CD8-positive, alpha-beta memory T cell (primary cell): ENCODE results near the gene CDH8. TPM values are rescaled to one million over a fixed set of nuclear protein-coding genes. Genes with fewer than 3 reads are reported as not detected.

Experiments used
- CTCF ChIA-PET: fragments of 350-600 bp; sonication (Branson Sonifier 250); formaldehyde crosslinking; loops from one replicate; lab custom pipeline; 2021; ENCODE audit warnings: antibody characterized with exemption; lab: Charles Lee
- POLR2A ChIA-PET: fragments of 350-600 bp; sonication (Branson Sonifier 250); formaldehyde crosslinking; loops from one replicate; lab custom pipeline; 2021; ENCODE audit warnings: antibody characterized with exemption; lab: Charles Lee
- DNase-seq, 5 donors: peaks; one replicate each; pipeline versions ENCODE4 v3.0.0 to v3.0.0-alpha.2; 2020 to 2022; ENCODE audit warnings: mixed read lengths in 1 of 5
- H3K27ac ChIP-seq: one replicate; pipeline ENCODE4 v1.7.0; 2013; ENCODE audit warnings: low read depth, mild to moderate bottlenecking, low read length, moderate library complexity
- H3K27me3 ChIP-seq: 2 replicates; pipeline ENCODE4 v1.7.0; 2013; ENCODE audit warnings: low read length, mild to moderate bottlenecking; ENCODE audit not compliant: insufficient read depth, poor library complexity, severe bottlenecking
- H3K36me3 ChIP-seq: 2 replicates; pipeline ENCODE4 v1.7.0; 2013; ENCODE audit warnings: mild to moderate bottlenecking, low read length, moderate library complexity; ENCODE audit not compliant: insufficient read depth
- H3K4me1 ChIP-seq: 2 replicates; pipeline ENCODE4 v1.7.0; 2013; ENCODE audit warnings: mild to moderate bottlenecking, low read length, moderate library complexity; ENCODE audit not compliant: insufficient read depth
- H3K4me3 ChIP-seq: 2 replicates; pipeline ENCODE4 v1.7.0; 2013; ENCODE audit warnings: mild to moderate bottlenecking, low read length
- H3K9me3 ChIP-seq: 2 replicates; pipeline ENCODE4 v1.7.0; 2013; ENCODE audit warnings: mild to moderate bottlenecking, low read length
- H3K27ac Mint-ChIP-seq, 8 donors: one replicate each; pipeline ENCODE4 v1.8.0; 2020 to 2021; ENCODE audit warnings: mixed read lengths in 8 of 8, mild to moderate bottlenecking in 6 of 8, inconsistent platforms in 3 of 8, moderate library complexity in 3 of 8
- H3K27me3 Mint-ChIP-seq, 2 donors: one replicate each; pipeline ENCODE4 v1.8.0; 2020 to 2021; ENCODE audit warnings: mixed read lengths in 2 of 2, mild to moderate bottlenecking in 1 of 2, moderate library complexity in 1 of 2
- H3K36me3 Mint-ChIP-seq, 3 donors: one replicate each; pipeline ENCODE4 v1.8.0; 2020 to 2021; ENCODE audit warnings: mixed read lengths in 3 of 3, inconsistent platforms in 1 of 3, mild to moderate bottlenecking in 1 of 3
- H3K4me1 Mint-ChIP-seq, 3 donors: one replicate each; pipeline ENCODE4 v1.8.0; 2020 to 2021; ENCODE audit warnings: mixed read lengths in 3 of 3, inconsistent platforms in 1 of 3, mild to moderate bottlenecking in 1 of 3
- H3K4me3 Mint-ChIP-seq, 7 donors: one replicate each; pipeline ENCODE4 v1.8.0; 2020 to 2021; ENCODE audit warnings: mixed read lengths in 7 of 7, mild to moderate bottlenecking in 6 of 7, moderate library complexity in 4 of 7, inconsistent platforms in 2 of 7
- H3K9me3 Mint-ChIP-seq, 5 donors: one replicate each; pipeline ENCODE4 v1.8.0; 2020 to 2022; ENCODE audit warnings: mixed read lengths in 5 of 5, mild to moderate bottlenecking in 3 of 5, moderate library complexity in 2 of 5, inconsistent platforms in 1 of 5
- polyA plus RNA-seq: library from polyadenylated mRNA; unstranded; fragments of 300-500 nt; fragmentation: Illumina TruSeq; gene quantifications from one replicate; pipeline ENCODE4 v1.2.3, GENCODE V29; 2021
- total RNA-seq, 2 experiments: library from RNA; stranded (reverse); gene quantifications; one replicate each; pipeline ENCODE4 v1.2.3, GENCODE V29; 2021

CDH8 gene
- total and polyA plus RNA-seq, 3 experiments from 2014 or later = not detected

DNA sequence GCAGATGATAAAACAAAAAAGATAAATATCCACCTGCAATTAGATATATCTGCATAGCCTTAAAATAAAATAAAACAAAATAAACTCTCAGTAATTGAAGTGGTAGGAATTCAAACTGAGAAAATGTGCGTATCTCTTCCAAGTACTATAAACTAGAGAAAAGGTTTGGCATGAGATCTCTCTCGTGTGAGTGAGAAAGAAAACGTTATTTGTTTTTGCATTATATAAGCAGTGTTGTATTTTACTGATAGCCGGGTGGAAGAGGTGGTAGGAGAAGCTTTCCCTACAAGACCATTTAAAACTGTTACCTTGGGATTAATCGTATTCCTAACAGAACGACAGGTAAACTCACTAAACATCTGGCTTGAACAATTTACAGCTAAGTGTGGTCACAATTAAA, 15.6 kb downstream of the CDH8 start:
- no peak for DNase-seq
- H3K4me3 ChIP-seq = no peak overlapping the region
- H3K27ac Mint-ChIP-seq = no peak overlapping the region
- no peak overlapping the region for H3K27ac ChIP-seq
- no peaks in the 10 kb centered on the region for H3K27me3 Mint-ChIP-seq
- H3K27me3 ChIP-seq = no peaks in the 10 kb centered on the region
- ChIA-PET POLR2A (no interaction called here), CTCF (no interaction called here)
- H3K4me1 Mint-ChIP-seq = no peaks in the 10 kb centered on the region
- no peak overlapping the region for H3K4me3 Mint-ChIP-seq
- no peaks in the 10 kb centered on the region for H3K9me3 ChIP-seq
- peaks cover 12 to 41% (median 14%) of the 10 kb centered on the region in 5 donors for H3K9me3 Mint-ChIP-seq
- H3K4me1 ChIP-seq = no peaks in the 10 kb centered on the region
- H3K36me3 ChIP-seq = no peaks in the 10 kb centered on the region
- no peaks in the 10 kb centered on the region for H3K36me3 Mint-ChIP-seq

DNA sequence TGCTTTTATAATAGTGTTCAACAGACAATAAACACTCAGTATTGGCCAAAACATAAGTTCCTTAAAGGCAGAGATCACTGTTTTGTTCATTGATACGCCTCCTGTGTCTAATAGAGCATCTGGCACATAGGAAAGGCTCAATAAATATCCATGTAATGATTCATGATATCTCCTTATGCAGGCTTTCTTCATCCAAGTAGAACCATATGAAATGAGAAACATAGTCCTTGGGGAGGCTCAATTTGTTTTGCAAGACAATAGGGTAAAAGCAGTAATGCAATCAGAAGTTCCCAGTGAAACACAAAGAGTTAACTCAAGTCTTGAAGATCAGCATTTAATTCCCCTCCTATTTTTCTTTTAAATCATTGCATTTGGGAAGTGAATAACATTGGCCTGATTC, 16.4 kb downstream of the CDH8 start:
- CTCF ChIA-PET = no interaction called here
- no peaks in the 10 kb centered on the region for H3K9me3 ChIP-seq
- H3K4me1 ChIP-seq = no peaks in the 10 kb centered on the region
- no peak for DNase-seq
- no peaks in the 10 kb centered on the region for H3K27me3 Mint-ChIP-seq
- H3K27me3 ChIP-seq = no peaks in the 10 kb centered on the region
- no peak overlapping the region for H3K27ac Mint-ChIP-seq
- H3K27ac ChIP-seq = no peak overlapping the region
- POLR2A ChIA-PET = no interaction called here
- no peaks in the 10 kb centered on the region for H3K4me1 Mint-ChIP-seq
- no peak overlapping the region for H3K4me3 ChIP-seq
- peaks cover 8 to 42% (median 10%) of the 10 kb centered on the region in 5 donors for H3K9me3 Mint-ChIP-seq
- no peaks in the 10 kb centered on the region for H3K36me3 ChIP-seq
- H3K36me3 Mint-ChIP-seq = no peaks in the 10 kb centered on the region
- H3K4me3 Mint-ChIP-seq = no peak overlapping the region

DNA sequence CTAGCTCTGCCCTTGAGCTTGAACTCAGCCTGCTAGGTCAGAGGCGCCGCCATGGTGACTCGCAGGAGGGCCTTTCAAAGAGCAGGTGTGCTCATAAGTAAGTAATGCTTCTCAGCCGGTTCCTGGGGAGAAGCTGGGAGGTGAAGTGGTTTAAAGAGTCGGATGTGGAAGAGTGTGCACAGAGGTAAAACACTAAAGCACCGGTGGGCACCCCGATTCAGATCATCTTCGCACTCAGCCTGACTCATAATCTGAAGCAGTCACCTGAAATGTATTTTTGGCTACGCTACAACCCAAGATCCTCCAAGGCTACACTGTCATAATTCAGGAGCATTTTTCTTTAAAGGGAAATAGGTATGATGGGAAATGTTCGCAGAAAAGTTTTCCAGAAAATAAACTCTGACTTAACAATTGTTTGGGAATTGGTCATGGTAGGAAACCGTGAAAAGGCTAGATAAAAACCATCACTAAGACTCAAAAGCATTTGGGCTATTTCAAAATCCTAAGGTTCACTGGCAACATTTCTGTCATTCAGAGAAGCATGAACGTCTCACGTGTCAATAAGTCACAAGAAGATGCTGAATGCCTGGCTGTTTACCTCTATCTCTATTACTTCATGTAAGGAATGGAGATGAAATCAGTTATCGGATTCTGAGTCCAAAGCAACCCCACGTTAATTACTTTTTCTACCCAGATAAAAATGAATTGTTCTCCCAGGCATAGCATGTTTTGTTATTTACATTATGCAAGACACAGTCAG, 17.8 kb downstream of the CDH8 start:
- no peaks in the 10 kb centered on the region for H3K36me3 Mint-ChIP-seq
- H3K4me1 Mint-ChIP-seq = no peaks in the 10 kb centered on the region
- no peak for DNase-seq
- POLR2A ChIA-PET = no interaction called here
- no peaks in the 10 kb centered on the region for H3K27me3 ChIP-seq
- no peaks in the 10 kb centered on the region for H3K27me3 Mint-ChIP-seq
- H3K9me3 ChIP-seq = no peaks in the 10 kb centered on the region
- CTCF ChIA-PET = no interaction called here
- H3K4me3 Mint-ChIP-seq = no peak overlapping the region
- no peak overlapping the region for H3K4me3 ChIP-seq
- peaks cover 7 to 48% (median 13%) of the 10 kb centered on the region in 5 donors for H3K9me3 Mint-ChIP-seq
- no peaks in the 10 kb centered on the region for H3K4me1 ChIP-seq
- H3K27ac Mint-ChIP-seq = no peak overlapping the region
- H3K27ac ChIP-seq = no peak overlapping the region
- no peaks in the 10 kb centered on the region for H3K36me3 ChIP-seq

DNA sequence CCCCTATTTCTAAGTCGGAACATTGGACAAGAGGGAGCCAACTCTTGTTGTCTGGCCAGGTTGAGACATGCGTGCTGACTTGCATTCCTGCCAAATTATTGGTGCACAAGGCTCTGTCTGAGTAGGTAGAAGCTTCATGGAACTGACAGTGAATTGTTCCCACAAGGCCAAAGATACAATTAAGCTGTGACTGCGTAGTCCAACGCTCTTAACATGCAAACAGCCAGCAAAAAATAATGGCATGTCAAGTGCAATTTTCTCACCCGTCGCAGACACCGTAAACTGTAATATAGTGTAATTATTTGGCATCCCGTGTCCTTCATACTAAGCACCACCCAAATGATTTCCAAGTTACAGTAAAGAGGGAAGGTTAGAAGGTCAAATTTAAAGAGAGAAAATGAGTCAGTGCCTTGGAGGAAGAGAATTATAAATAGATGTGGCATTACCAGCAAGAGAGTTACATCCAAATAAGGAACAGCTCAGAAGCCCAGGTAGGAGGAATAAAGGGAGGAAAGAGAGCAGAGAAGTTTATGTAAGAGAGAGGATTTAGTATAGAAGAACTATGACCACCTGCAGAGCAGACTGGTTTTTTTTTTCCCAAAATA, 21.8 kb downstream of the CDH8 start:
- H3K27me3 ChIP-seq = no peaks in the 10 kb centered on the region

DNA sequence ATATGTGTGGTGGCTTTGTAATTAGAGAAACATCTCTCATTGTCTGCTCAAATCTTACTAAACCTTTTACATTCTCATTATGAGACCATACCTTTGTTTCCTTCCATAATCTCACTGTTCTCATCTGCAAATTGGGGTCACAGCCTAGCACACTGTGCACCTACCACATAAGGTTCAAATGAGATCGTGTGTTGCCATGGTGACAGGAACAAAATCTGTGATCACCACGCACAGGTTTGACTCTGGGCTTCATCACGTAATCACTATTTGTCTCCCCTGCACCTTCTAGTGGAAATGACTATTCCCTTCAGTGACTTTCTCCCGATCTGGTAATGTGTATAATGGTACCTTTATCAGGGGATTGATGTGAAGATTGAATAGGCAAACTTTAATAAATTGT, 26.1 kb downstream of the CDH8 start:
- H3K27ac Mint-ChIP-seq = no peak overlapping the region

More for the DNA sequence above, 21.8 kb downstream of the CDH8 start:
- Mint-ChIP-seq H3K27ac (no peak overlapping the region), H3K9me3 (peaks cover 8 to 35% (median 11%) of the 10 kb centered on the region in 5 donors), H3K4me3 (no peak overlapping the region), H3K4me1 (no peaks in the 10 kb centered on the region), H3K36me3 (no peaks in the 10 kb centered on the region), H3K27me3 (no peaks in the 10 kb centered on the region)
- ChIA-PET CTCF (no interaction called here), POLR2A (no interaction called here)
- no peak overlapping the region for H3K27ac ChIP-seq
- H3K9me3 ChIP-seq = no peaks in the 10 kb centered on the region
- H3K4me1 ChIP-seq = no peaks in the 10 kb centered on the region
- no peaks in the 10 kb centered on the region for H3K36me3 ChIP-seq
- no peak overlapping the region for H3K4me3 ChIP-seq
- no peak for DNase-seq

DNA sequence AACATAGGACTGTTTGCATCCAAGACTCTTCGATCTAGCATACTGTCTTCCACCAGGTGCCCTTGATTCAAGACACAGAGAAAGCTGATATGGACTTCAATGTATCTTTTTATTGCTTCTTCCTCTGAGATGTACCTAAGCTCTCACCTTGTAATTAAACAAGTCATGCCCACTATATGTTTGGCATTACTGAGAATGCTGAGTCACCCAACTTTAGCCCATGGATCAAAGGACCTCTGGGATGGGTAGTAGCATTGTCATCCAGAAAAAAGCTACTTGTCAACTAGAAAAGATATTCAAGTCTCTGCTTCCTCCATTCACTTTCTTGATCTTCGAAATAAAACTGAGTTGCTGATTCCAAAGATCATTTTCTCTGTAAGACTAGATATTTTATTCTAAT, 37.8 kb downstream of the CDH8 start:
- H3K36me3 Mint-ChIP-seq = no peaks in the 10 kb centered on the region
- Histone ChIP-seq H3K9me3 (peaks cover 3% of the 10 kb centered on the region), H3K36me3 (no peaks in the 10 kb centered on the region), H3K27ac (no peak overlapping the region), H3K27me3 (no peaks in the 10 kb centered on the region), H3K4me1 (no peaks in the 10 kb centered on the region), H3K4me3 (no peak overlapping the region)
- H3K9me3 Mint-ChIP-seq = peaks cover 5 to 25% (median 17%) of the 10 kb centered on the region in 5 donors
- H3K27me3 Mint-ChIP-seq = no peaks in the 10 kb centered on the region
- no peak overlapping the region for H3K4me3 Mint-ChIP-seq
- no peak for DNase-seq
- ChIA-PET CTCF (no interaction called here), POLR2A (no interaction called here)
- H3K4me1 Mint-ChIP-seq = no peaks in the 10 kb centered on the region
- no peak overlapping the region for H3K27ac Mint-ChIP-seq

More for the DNA sequence above, 26.1 kb downstream of the CDH8 start:
- ChIA-PET CTCF (no interaction called here), POLR2A (no interaction called here)
- Histone ChIP-seq H3K27me3 (no peaks in the 10 kb centered on the region), H3K9me3 (no peaks in the 10 kb centered on the region), H3K4me1 (no peaks in the 10 kb centered on the region), H3K4me3 (no peak overlapping the region), H3K27ac (no peak overlapping the region), H3K36me3 (no peaks in the 10 kb centered on the region)
- Mint-ChIP-seq H3K4me1 (no peaks in the 10 kb centered on the region), H3K36me3 (peaks cover 0 to 3% (median 0%) of the 10 kb centered on the region in 3 donors), H3K27me3 (no peaks in the 10 kb centered on the region), H3K4me3 (no peak overlapping the region), H3K9me3 (peaks cover 13 to 27% (median 16%) of the 10 kb centered on the region in 5 donors)
- no peak for DNase-seq

DNA sequence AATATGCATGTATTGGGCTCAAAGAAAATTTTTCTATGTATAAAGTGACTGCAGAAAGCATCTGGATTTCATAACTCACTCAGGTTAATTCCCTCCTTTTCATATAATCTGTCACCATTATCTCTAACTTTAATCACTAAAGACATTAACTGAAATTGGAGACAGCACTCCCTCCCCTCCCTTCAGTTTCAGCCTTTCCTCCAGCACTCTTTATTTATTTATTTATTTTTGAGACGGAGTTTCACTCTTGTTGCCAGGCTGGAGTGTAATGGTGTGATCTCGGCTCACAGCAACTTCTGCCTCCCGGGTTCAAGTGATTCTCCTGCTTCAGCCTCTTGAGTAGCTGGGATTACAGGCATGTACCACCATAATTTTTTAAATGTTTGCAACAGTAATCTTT, 43.1 kb downstream of the CDH8 start:
- H3K27ac Mint-ChIP-seq = no peak overlapping the region
- no peak for DNase-seq
- no peaks in the 10 kb centered on the region for H3K36me3 ChIP-seq
- H3K9me3 Mint-ChIP-seq = peaks cover 4 to 43% (median 17%) of the 10 kb centered on the region in 5 donors
- CTCF ChIA-PET = no interaction called here
- H3K4me1 Mint-ChIP-seq = no peaks in the 10 kb centered on the region
- no peaks in the 10 kb centered on the region for H3K36me3 Mint-ChIP-seq
- no peak overlapping the region for H3K27ac ChIP-seq
- no peak overlapping the region for H3K4me3 ChIP-seq
- H3K27me3 ChIP-seq = no peaks in the 10 kb centered on the region
- no peak overlapping the region for H3K4me3 Mint-ChIP-seq
- no peaks in the 10 kb centered on the region for H3K4me1 ChIP-seq
- POLR2A ChIA-PET = no interaction called here
- no peaks in the 10 kb centered on the region for H3K9me3 ChIP-seq
- H3K27me3 Mint-ChIP-seq = no peaks in the 10 kb centered on the region

DNA sequence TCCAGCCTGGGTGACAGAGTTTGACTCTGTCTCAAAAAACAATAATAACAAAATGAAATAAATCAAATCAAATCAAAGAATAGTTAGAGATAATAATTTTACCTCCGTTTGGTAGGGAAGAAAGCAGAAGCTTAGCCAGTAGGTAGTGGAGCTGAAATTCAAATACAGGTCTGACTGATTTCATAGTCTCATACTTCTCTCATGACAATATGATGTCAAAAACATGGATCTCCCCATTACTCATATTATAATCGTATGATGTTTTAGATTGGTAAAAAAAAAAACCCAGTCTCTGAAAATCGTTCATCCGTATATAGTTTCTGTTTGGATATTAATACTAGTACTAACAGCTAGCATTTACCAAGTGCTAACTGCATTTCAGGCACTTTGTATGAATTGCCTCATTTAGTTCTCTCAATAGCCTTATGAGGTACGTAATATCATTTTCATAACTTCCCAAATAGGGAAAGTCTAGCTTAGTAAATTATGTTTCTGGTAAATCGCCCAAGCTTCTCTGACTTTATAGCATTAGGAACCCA, 48.7 kb downstream of the CDH8 start:
- H3K27ac Mint-ChIP-seq = no peak overlapping the region
- H3K27me3 Mint-ChIP-seq = no peaks in the 10 kb centered on the region
- no peak overlapping the region for H3K4me3 Mint-ChIP-seq
- DNase-seq = no peak
- H3K4me1 Mint-ChIP-seq = no peaks in the 10 kb centered on the region
- CTCF ChIA-PET = no interaction called here
- no peaks in the 10 kb centered on the region for H3K36me3 ChIP-seq
- H3K36me3 Mint-ChIP-seq = no peaks in the 10 kb centered on the region
- no peaks in the 10 kb centered on the region for H3K9me3 ChIP-seq
- no peak overlapping the region for H3K4me3 ChIP-seq
- H3K27ac ChIP-seq = no peak overlapping the region
- H3K4me1 ChIP-seq = no peaks in the 10 kb centered on the region
- H3K27me3 ChIP-seq = no peaks in the 10 kb centered on the region
- peaks cover 2 to 40% (median 19%) of the 10 kb centered on the region in 5 donors for H3K9me3 Mint-ChIP-seq
- POLR2A ChIA-PET = no interaction called here
